ENCODE data around the gene C1orf226. TPM values are rescaled to one million over a fixed set of nuclear protein-coding genes. Genes with fewer than 3 reads are reported as not detected.

The C1orf226 gene
- total RNA-seq: 0.65 and 0.78 TPM in 2 replicates

DNA sequence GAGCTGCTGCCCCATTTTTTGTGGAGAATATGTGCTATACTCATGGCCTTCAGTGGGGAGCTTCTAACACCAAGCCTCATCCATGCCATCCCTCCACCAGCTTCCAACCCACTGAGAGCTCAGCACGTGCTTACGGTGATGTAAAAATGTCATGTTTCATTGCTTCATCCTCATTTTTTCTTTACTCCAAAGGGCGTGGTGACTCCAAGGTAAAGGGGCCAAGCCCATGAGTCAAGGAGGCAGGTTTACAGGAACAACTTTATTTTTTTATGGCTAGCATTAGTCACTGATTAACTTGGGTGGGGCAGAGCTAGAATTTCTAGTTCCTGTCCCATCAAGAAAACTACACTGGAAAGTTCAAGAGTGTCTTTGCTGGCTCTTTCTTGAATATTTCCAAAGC is at the start of gene C1orf226:
Gene C1orf226 (plus strand): TSS at position 346 of the 400 bp plus-strand sequence. CDS start 174 bp downstream, outside the sequence.

DNA sequence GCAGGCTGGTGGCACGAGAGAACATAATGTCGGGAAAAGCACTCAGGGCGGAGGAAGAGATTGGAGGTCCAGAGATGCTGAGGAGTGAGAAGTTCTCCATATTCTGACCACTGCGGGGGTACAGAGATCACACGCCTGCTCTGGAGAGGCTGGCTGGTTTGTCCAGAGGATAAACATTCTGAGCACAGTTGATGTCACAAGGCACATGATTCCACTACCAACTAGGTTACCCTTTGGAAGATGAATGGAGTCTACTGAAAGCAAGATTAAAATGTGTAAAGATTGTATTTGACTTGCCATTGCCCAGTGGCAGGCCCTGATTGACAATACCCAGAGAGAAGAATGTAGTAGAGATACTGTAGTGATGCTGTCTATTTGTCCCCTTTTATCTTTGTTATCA is 4.8 kb upstream of the C1orf226 start, which contains the start of gene SPATA46:
Gene SPATA46 (minus strand): TSS at position 164 of the 400 bp plus-strand sequence. CDS start 64 bp downstream, at position 100.

GRCh38 chr1:162412002-162412401 is 30.5 kb downstream of the C1orf226 start, which contains the start of gene SH2D1B:
TSS of gene SH2D1B (minus strand) at chr1:162412136. CDS start at chr1:162412016, 120 bp downstream.

Small RNA genes lying within 50 kb of the gene (small RNA-seq; reads per million reads assigned to genes)
- gene MIR556 (not detected), gene RNA5SP61 (not detected)

Other genes starting within 250 kb of the C1orf226 start
- gene SPATA46, start 4.9 kb upstream of the C1orf226 start, total RNA-seq: not detected in 2 replicates
- gene SH2D1B, start 30.4 kb downstream of the C1orf226 start, total RNA-seq: 0.11 TPM in 1 of 2 replicates, not detected in the other
- 75.8 and 92.5 TPM in 2 replicates for gene UHMK1, start 116.1 kb downstream of the C1orf226 start, total RNA-seq
- 332 and 391 TPM in 2 replicates for gene UAP1, start 180.0 kb downstream of the C1orf226 start, total RNA-seq